PC-9 (cell line): Measurements from ENCODE around the gene ETV2. TPM values are rescaled to one million over a fixed set of nuclear protein-coding genes. Genes with fewer than 3 reads are reported as not detected.

Experiments
- BruUV-seq: library from RNA; stranded (reverse); fragments of 400-500 nt; replicated peaks from 2 replicates; lab custom pipeline; 2021; lab: Mats Ljungman, UMichigan
- CTCF ChIA-PET: fragments of 300-600 bp; sonication (Branson Sonifier 250); formaldehyde crosslinking; loops from one replicate; lab custom pipeline; 2022; ENCODE audit warnings: antibody characterized with exemption; lab: Charles Lee
- POLR2A ChIA-PET: fragments of 300-600 bp; sonication (Branson Sonifier 250); formaldehyde crosslinking; loops from one replicate; lab custom pipeline; 2022; ENCODE audit warnings: antibody characterized with exemption; ENCODE audit not compliant: unreplicated experiment; lab: Charles Lee
- DNase-seq, 2 experiments: peaks; one replicate each; pipeline versions ENCODE4 v3.0.0 to v3.0.0-alpha.2; 2015 to 2022; ENCODE audit warnings: mixed read lengths in 1 of 2
- H2AFZ ChIP-seq: fragments of 200-600 bp; sonication (generic); 2 replicates; pipeline ENCODE4 v1.8.1; 2017; ENCODE audit warnings: antibody characterized with exemption
- H3F3A ChIP-seq: fragments of 200-600 bp; sonication (generic); 2 replicates; pipeline ENCODE4 v1.8.1; 2017; ENCODE audit warnings: antibody characterized with exemption, mild to moderate bottlenecking, low read depth; ENCODE audit not compliant: insufficient read depth
- H3K27ac ChIP-seq: fragments of 200-600 bp; sonication (generic); 2 replicates; pipeline ENCODE4 v1.6.1; 2016; ENCODE audit warnings: mixed run types
- H3K27me3 ChIP-seq: fragments of 200-600 bp; sonication (generic); 2 replicates; pipeline ENCODE4 v1.6.1; 2016; ENCODE audit warnings: low read depth, mixed run types; ENCODE audit not compliant: insufficient read depth
- H3K36me3 ChIP-seq: fragments of 200-600 bp; sonication (generic); 2 replicates; pipeline ENCODE4 v1.6.1; 2016; ENCODE audit warnings: low read depth, mixed run types
- H3K4me1 ChIP-seq: fragments of 200-600 bp; sonication (generic); replicated peaks from 2 replicates; pipeline ENCODE4 v1.6.1; 2016; ENCODE audit warnings: mixed run types; ENCODE audit not compliant: insufficient read depth
- H3K4me2 ChIP-seq: fragments of 200-600 bp; sonication (generic); 2 replicates; pipeline ENCODE4 v1.6.1; 2017; ENCODE audit warnings: mixed run types
- H3K4me3 ChIP-seq: fragments of 200-600 bp; sonication (generic); 2 replicates; pipeline ENCODE4 v1.6.1; 2016; ENCODE audit warnings: mixed run types
- H3K79me2 ChIP-seq: fragments of 200-600 bp; sonication (generic); 2 replicates; pipeline ENCODE4 v1.6.1; 2017; ENCODE audit warnings: low read depth, mixed run types
- H3K9me2 ChIP-seq: fragments of 200-600 bp; sonication (generic); 2 replicates; pipeline ENCODE4 v1.8.1; 2017; ENCODE audit warnings: mild to moderate bottlenecking; ENCODE audit not compliant: insufficient read depth
- H3K9me3 ChIP-seq: fragments of 200-600 bp; sonication (generic); 2 replicates; pipeline ENCODE4 v1.8.1; 2016; ENCODE audit warnings: low read depth; ENCODE audit not compliant: insufficient read depth
- H4K20me1 ChIP-seq: fragments of 200-600 bp; sonication (generic); 2 replicates; pipeline ENCODE4 v1.8.1; 2017; ENCODE audit not compliant: insufficient read depth
- EZH2 ChIP-seq: fragments of 200-600 bp; sonication (generic); IDR thresholded peaks from 2 replicates; pipeline ENCODE4 v1.8.0; 2017; ENCODE audit warnings: antibody characterized with exemption, low read depth
- intact Hi-C: fragments of 100-400 bp; cut with micrococcal nuclease; formaldehyde crosslinking; loops from one replicate; pipeline ENCODE4 v1.10.0; 2022; ENCODE audit not compliant: unreplicated experiment
- total RNA-seq: library from RNA; stranded (reverse); gene quantifications from 2 replicates; pipeline ENCODE4 v1.2.3, GENCODE V29; 2021
- TF ChIP-seq, protein P1 (sequence below): fragments of 200-600 bp; sonication (generic); conservative IDR thresholded peaks from 2 replicates; pipeline ENCODE4 v1.6.1; 2017; ENCODE audit warnings: mixed run types, antibody characterized with exemption, mild to moderate bottlenecking, moderate library complexity

ETV2 gene
- total RNA-seq, 1 experiment from 2014 or later, result 1.8 TPM

DNA sequence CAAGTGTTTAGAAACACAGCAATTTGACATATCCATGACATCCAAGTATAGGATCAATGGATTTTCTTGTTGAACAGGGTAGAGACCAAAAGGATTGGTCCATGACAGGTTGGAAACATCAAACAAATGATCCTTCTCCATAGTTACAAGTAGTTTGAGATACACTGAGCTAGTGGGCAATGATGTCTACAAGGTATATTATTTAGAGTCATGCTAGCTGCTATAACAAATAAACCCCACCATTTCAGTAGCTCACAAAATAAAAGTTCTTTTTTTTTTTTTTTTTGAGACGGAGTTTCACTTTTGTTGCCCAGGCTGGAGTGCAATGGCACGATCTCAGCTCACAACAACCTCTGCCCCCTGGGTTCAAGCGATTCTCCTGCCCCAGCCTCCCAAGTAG lies 33.9 kb upstream of the ETV2 start:
- H3K4me3 ChIP-seq, result no peak overlapping the region
- intact Hi-C loops, result no loop called here
- no peak overlapping the region for H2AFZ ChIP-seq
- ChIA-PET CTCF (no interaction called here), POLR2A (no interaction called here)
- no peaks in the 10 kb centered on the region for H4K20me1 ChIP-seq
- no peaks in the 10 kb centered on the region for H3K79me2 ChIP-seq
- no peaks in the 10 kb centered on the region for H3F3A ChIP-seq
- no peaks in the 10 kb centered on the region for H3K27me3 ChIP-seq
- no peaks in the 10 kb centered on the region for H3K36me3 ChIP-seq
- H3K4me2 ChIP-seq, result no peak overlapping the region
- no peak for DNase-seq
- peaks cover 17% of the 10 kb centered on the region for H3K4me1 ChIP-seq
- H3K27ac ChIP-seq, result no peak overlapping the region
- no TSS peak for BruUV-seq
- no peaks in the 10 kb centered on the region for H3K9me2 ChIP-seq
- H3K9me3 ChIP-seq, result peaks cover 12% of the 10 kb centered on the region
- TF ChIP-seq, protein P1, sequence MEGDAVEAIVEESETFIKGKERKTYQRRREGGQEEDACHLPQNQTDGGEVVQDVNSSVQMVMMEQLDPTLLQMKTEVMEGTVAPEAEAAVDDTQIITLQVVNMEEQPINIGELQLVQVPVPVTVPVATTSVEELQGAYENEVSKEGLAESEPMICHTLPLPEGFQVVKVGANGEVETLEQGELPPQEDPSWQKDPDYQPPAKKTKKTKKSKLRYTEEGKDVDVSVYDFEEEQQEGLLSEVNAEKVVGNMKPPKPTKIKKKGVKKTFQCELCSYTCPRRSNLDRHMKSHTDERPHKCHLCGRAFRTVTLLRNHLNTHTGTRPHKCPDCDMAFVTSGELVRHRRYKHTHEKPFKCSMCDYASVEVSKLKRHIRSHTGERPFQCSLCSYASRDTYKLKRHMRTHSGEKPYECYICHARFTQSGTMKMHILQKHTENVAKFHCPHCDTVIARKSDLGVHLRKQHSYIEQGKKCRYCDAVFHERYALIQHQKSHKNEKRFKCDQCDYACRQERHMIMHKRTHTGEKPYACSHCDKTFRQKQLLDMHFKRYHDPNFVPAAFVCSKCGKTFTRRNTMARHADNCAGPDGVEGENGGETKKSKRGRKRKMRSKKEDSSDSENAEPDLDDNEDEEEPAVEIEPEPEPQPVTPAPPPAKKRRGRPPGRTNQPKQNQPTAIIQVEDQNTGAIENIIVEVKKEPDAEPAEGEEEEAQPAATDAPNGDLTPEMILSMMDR, result no peak
- no peak for TF ChIP-seq EZH2

DNA sequence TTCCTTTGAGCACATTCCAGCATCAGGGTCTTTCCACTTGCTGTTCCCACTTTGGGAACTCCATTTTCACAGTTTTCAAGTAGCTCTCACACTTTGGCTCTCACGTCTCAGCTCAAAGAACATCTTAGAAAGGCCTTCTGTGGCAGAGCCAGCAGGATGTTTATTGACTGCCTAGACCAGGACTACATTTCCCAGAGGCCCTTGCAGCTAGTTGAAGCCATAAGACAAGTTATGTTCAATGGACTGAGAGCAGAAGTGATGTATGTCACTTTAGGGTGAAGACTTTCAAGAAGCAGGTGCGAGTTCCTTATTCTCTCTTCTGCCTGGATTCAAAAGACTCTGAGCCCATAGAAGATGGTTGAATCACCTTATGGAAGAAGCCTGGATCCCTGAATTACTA lies 33.3 kb upstream of the ETV2 start:
- H3K9me2 ChIP-seq, result no peaks in the 10 kb centered on the region
- H3F3A ChIP-seq, result no peaks in the 10 kb centered on the region
- peaks cover 12% of the 10 kb centered on the region for H3K9me3 ChIP-seq
- H3K4me1 ChIP-seq, result peaks cover 17% of the 10 kb centered on the region
- no TSS peak for BruUV-seq
- TF ChIP-seq, protein P1, result no peak
- no peak for TF ChIP-seq EZH2
- H3K4me3 ChIP-seq, result no peak overlapping the region
- no peak for DNase-seq
- H3K79me2 ChIP-seq, result peaks cover 4% of the 10 kb centered on the region; the same call in 1 of the 2 replicates
- H4K20me1 ChIP-seq, result no peaks in the 10 kb centered on the region
- H3K27ac ChIP-seq, result no peak overlapping the region
- H2AFZ ChIP-seq, result no peak overlapping the region
- no peaks in the 10 kb centered on the region for H3K36me3 ChIP-seq
- ChIA-PET CTCF (no interaction called here), POLR2A (no interaction called here)
- H3K27me3 ChIP-seq, result no peaks in the 10 kb centered on the region
- H3K4me2 ChIP-seq, result no peak overlapping the region
- intact Hi-C loops, result no loop called here

GRCh38 chr19:35609851-35610353 lies 31.6 kb upstream of the ETV2 start:
- no peak overlapping the region for H3K4me2 ChIP-seq
- no peak overlapping the region for H3K27ac ChIP-seq
- H3K36me3 ChIP-seq, result no peaks in the 10 kb centered on the region
- no peak for TF ChIP-seq EZH2
- TF ChIP-seq, protein P1, result no peak
- H3K27me3 ChIP-seq, result no peaks in the 10 kb centered on the region
- H3K9me2 ChIP-seq, result no peaks in the 10 kb centered on the region
- DNase-seq, result no peak
- no peak overlapping the region for H2AFZ ChIP-seq
- H3K79me2 ChIP-seq, result peaks cover 4% of the 10 kb centered on the region; the same call in 1 of the 2 replicates
- peaks cover 9% of the 10 kb centered on the region for H3K4me1 ChIP-seq
- H3K4me3 ChIP-seq, result no peak overlapping the region
- ChIA-PET POLR2A (no interaction called here), CTCF (no interaction called here)
- BruUV-seq, result no TSS peak
- no peaks in the 10 kb centered on the region for H4K20me1 ChIP-seq
- intact Hi-C loops, result no loop called here
- no peaks in the 10 kb centered on the region for H3F3A ChIP-seq
- H3K9me3 ChIP-seq, result peaks cover 12% of the 10 kb centered on the region
